ENCODE results near the gene PXT1.

PXT1 gene, protein sequence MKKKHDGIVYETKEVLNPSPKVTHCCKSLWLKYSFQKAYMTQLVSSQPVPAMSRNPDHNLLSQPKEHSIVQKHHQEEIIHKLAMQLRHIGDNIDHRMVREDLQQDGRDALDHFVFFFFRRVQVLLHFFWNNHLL

DNA sequence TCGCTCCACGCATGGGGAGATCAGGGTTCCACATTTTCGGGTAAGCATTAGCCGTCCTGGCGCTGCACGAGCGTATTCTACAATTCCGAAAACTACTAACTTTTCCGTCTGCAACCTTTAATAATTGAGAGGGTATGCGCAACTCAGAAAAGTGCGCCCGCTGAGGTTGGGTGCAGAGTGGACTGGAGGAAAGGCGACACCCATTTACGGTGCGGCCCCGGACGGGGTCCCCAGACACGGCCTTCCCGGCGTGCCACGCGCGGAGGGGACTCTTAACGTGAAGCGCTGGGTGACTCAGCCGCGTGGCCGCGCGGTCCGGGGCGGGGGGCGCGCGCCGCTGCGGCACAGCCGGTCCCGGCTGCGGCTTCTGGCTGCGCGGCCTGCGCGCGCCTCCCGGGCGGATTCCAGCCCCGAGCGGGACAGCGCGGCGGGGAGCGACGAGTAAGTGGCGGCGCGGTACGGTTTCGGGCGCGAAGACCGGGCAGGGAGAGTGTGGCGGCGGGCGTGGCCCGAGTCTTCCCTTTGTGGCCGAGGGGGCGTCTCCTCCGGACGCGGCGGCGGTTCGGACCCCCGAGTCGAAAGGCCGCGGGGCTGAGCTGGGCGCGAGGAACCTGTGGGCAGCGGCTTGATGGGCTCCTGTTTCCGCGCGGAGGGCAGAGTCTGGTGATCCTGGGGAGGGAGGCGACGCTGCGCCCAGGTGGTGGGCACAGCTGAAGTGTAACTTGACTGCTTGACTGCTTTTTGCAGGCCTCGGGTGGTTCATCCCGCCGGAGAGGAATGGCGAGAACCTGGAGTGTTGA is at the start of gene PXT1, which contains the start of gene KCTD20:
TSS of gene PXT1 (minus strand) at position 184 of the 800 bp plus-strand sequence. CDS start 16,772 bp downstream, outside the sequence.
TSS of gene KCTD20 (plus strand) at position 330 of the 800 bp plus-strand sequence. CDS start 27,098 bp downstream, outside the sequence.
- peak; percentile 64 for DNase-seq (ENCODE audit: extremely low read depth, low read depth)
- peak within 1 kb of the TSS; percentile 71 for H3K4me3 ChIP-seq (replicated peaks; ENCODE audit: low read depth, low read length)
- TF ChIP-seq, protein P1, sequence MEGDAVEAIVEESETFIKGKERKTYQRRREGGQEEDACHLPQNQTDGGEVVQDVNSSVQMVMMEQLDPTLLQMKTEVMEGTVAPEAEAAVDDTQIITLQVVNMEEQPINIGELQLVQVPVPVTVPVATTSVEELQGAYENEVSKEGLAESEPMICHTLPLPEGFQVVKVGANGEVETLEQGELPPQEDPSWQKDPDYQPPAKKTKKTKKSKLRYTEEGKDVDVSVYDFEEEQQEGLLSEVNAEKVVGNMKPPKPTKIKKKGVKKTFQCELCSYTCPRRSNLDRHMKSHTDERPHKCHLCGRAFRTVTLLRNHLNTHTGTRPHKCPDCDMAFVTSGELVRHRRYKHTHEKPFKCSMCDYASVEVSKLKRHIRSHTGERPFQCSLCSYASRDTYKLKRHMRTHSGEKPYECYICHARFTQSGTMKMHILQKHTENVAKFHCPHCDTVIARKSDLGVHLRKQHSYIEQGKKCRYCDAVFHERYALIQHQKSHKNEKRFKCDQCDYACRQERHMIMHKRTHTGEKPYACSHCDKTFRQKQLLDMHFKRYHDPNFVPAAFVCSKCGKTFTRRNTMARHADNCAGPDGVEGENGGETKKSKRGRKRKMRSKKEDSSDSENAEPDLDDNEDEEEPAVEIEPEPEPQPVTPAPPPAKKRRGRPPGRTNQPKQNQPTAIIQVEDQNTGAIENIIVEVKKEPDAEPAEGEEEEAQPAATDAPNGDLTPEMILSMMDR (IDR thresholded peaks at IDR 0.05; ENCODE audit: low read depth, low read length, missing control alignments), result no peak

DNA sequence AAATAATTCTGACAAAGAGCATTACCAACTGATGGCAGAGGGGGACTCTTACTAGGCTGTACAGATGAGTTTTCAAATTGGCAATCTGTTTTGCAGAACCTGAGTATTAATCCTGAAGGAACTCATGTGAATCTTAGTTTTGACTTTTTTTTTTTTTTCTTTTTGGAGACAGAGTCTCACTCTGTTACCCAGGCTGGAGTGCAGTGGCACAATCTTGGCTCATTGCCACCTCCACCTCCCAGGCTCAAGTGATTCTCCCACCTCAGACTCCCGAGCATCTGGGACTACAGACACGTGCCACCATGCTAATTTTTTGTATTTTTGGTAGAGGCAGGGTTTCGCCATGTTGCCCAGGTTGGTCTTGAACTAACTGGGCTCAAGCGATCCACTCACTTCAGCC is 49.4 kb upstream of the PXT1 start:
- DNase-seq (ENCODE audit: extremely low read depth, low read depth), result no peak

DNA sequence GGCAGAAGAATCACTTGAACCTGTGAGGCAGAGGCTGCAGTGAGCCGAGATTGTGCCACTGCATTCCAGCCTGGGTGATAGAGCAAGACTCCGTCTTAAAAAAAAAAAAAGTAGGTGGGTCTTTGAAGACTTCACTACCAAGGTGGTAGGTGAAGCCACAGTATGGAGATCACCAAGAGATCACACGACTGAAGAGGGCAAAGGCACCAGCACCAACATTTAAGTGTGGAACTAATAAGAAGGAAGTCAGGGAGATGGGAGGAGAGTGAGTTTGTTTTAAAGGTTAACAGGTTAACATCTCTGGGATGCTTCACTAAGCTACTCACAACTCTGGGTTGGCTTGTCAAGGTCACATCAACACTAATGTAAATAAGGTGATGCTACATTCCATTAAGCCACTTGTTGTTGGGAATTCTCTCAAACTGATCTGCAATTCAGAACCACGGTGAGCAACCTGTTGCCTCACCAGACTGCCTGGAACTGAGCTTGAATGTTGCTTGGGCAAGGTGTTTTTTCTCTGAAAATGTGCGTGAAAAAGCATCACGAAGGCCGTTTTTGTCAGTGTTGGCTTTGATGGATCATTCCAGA is 48.8 kb upstream of the PXT1 start:
- TF ChIP-seq, protein P1 (IDR thresholded peaks at IDR 0.05; ENCODE audit: low read depth, low read length, missing control alignments), result no peak
- no peak for DNase-seq (ENCODE audit: extremely low read depth, low read depth)
- no peak overlapping the region for H3K4me3 ChIP-seq (replicated peaks; ENCODE audit: low read depth, low read length)

More for the DNA sequence above, 49.4 kb upstream of the PXT1 start:
- TF ChIP-seq, protein P1 (IDR thresholded peaks at IDR 0.05; ENCODE audit: low read depth, low read length, missing control alignments), result no peak
- no peak overlapping the region for H3K4me3 ChIP-seq (replicated peaks; ENCODE audit: low read depth, low read length)

DNA sequence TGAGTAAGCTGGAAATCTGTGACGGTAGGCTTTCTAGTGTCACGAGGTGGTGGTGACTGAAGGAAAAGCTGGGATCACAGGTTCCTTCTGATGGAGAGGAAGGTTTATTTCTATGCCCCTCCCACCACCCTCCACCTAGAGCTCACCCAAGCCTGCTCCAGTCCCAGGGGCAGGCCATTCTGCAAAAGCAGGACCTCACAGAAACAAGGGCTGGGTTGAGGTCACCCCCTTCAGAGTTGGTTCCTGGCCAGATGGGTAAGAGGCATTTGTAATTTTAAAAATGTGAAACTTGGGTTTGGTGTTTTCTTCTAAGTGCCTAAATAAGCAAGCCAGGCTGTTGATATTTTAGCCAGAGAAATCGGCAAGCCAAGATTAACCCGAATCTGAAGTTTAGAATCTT is 46.8 kb upstream of the PXT1 start:
- TF ChIP-seq, protein P1 (IDR thresholded peaks at IDR 0.05; ENCODE audit: low read depth, low read length, missing control alignments), result no peak
- H3K4me3 ChIP-seq (replicated peaks; ENCODE audit: low read depth, low read length), result no peak overlapping the region
- DNase-seq (ENCODE audit: extremely low read depth, low read depth), result no peak

DNA sequence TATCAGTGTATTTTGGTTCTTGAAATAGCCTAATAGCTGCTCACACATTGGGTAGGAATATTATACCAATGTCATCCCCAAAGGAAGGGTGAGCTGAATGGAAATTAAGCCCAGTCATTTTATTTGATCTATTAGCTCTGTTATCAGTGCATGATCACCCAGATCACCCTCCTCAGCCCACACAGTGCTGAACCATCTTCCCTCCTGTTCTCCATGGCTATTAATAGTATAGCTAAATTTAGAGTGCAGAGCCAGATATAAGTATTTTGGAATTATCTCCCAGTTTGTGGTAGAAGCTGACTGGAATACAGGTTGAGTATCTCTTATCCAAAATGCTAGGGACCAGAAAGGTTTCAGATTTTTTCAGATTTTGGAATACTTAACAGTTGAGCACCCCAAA is 45.6 kb upstream of the PXT1 start:
- no peak overlapping the region for H3K4me3 ChIP-seq (replicated peaks; ENCODE audit: low read depth, low read length)
- TF ChIP-seq, protein P1 (IDR thresholded peaks at IDR 0.05; ENCODE audit: low read depth, low read length, missing control alignments), result no peak
- DNase-seq (ENCODE audit: extremely low read depth, low read depth), result no peak

DNA sequence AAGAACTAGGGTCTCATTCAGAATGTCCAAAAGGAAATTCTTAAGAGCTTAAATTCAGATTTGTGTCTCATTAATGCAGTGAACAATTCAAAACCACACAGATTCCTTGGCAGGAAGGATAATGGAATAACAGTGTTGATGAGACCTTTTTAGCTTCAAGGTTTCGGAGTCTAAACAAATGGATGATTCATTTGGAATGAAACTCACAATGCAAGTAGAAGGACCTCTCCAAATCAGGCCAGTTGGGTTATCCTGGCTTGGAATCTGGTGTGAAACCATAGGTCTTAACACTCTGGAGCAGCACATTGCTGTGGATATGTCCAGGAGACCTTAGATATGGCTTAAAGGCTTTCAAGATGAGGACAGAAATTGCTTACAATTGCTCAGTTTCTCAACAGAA is 45.0 kb upstream of the PXT1 start:
- H3K4me3 ChIP-seq (replicated peaks; ENCODE audit: low read depth, low read length), result no peak overlapping the region
- no peak for DNase-seq (ENCODE audit: extremely low read depth, low read depth)
- TF ChIP-seq, protein P1 (IDR thresholded peaks at IDR 0.05; ENCODE audit: low read depth, low read length, missing control alignments), result no peak
